IMR-90 (cell line): ENCODE results near the gene HS3ST5. TPM values are rescaled to one million over a fixed set of nuclear protein-coding genes. Genes with fewer than 3 reads are reported as not detected.

Experiments
- ATAC-seq: fragments of 200-7000 bp; cut with Tn5 transposase; 2 replicates; pipeline ENCODE4 v1.9.1; 2020; ENCODE audit warnings: low read depth, mild to moderate bottlenecking, moderate library complexity
- BruUV-seq: library from RNA; stranded (reverse); fragments of 400-500 nt; replicated peaks from 2 replicates; lab custom pipeline; 2021; lab: Mats Ljungman, UMichigan
- CTCF ChIA-PET: fragments of 300-600 bp; formaldehyde crosslinking; extraction: SDS; loops from one replicate; lab custom pipeline; 2021; ENCODE audit warnings: antibody characterized with exemption; lab: Yijun Ruan, JAX
- POLR2A ChIA-PET: fragments of 300-600 bp; sonication (Branson Sonifier 250); formaldehyde crosslinking; loops from one replicate; lab custom pipeline; 2022; ENCODE audit warnings: antibody characterized with exemption; ENCODE audit not compliant: unreplicated experiment; lab: Charles Lee
- DNase-seq: peaks from one replicate; pipeline ENCODE4 v3.0.0; 2013
- H2AFZ ChIP-seq: replicated peaks from 2 replicates; pipeline ENCODE3; 2013; ENCODE audit warnings: low read length, mild to moderate bottlenecking; ENCODE audit not compliant: poor library complexity
- H2AK5ac ChIP-seq: 2 replicates; pipeline ENCODE4 v1.6.1; 2013; ENCODE audit warnings: low read depth, low read length, inconsistent platforms
- H2AK9ac ChIP-seq: replicated peaks from 2 replicates; pipeline ENCODE3; 2013; ENCODE audit warnings: mild to moderate bottlenecking, low read depth, low read length, moderate library complexity; ENCODE audit not compliant: poor library complexity
- H2BK120ac ChIP-seq: 2 replicates; pipeline ENCODE4 v1.6.1; 2013; ENCODE audit warnings: low read depth, low read length, inconsistent platforms
- H2BK15ac ChIP-seq: 3 replicates; pipeline ENCODE4 v1.6.1; 2013; ENCODE audit warnings: low read depth, low read length, inconsistent platforms
- H2BK20ac ChIP-seq: 2 replicates; pipeline ENCODE4 v1.6.1; 2013; ENCODE audit warnings: low read depth, mild to moderate bottlenecking, inconsistent platforms, low read length, moderate library complexity
- H2BK5ac ChIP-seq: 2 replicates; pipeline ENCODE4 v1.6.1; 2013; ENCODE audit warnings: mild to moderate bottlenecking, low read depth, low read length, inconsistent platforms; ENCODE audit not compliant: poor library complexity, severe bottlenecking
- H3K14ac ChIP-seq: replicated peaks from 2 replicates; pipeline ENCODE4 v1.6.1; 2013; ENCODE audit warnings: low read depth, low read length, inconsistent platforms
- H3K18ac ChIP-seq: 2 replicates; pipeline ENCODE4 v1.6.1; 2013; ENCODE audit warnings: low read depth, low read length, control low read depth
- H3K23ac ChIP-seq: 2 replicates; pipeline ENCODE4 v1.6.1; 2013; ENCODE audit warnings: low read depth, low read length, inconsistent platforms
- H3K27ac ChIP-seq: 2 replicates; pipeline ENCODE4 v1.5.1; 2013; ENCODE audit warnings: mild to moderate bottlenecking, control low read depth, low read length; ENCODE audit not compliant: insufficient read depth
- H3K27me3 ChIP-seq: 2 replicates; pipeline ENCODE4 v1.6.1; 2013; ENCODE audit warnings: low read length; ENCODE audit not compliant: control insufficient read depth, insufficient read depth
- H3K36me3 ChIP-seq: 2 replicates; pipeline ENCODE4 v1.6.1; 2013; ENCODE audit warnings: low read length, mixed read lengths; ENCODE audit not compliant: control insufficient read depth, insufficient read depth
- H3K4ac ChIP-seq: 2 replicates; pipeline ENCODE4 v1.6.1; 2013; ENCODE audit warnings: low read depth, low read length, inconsistent platforms
- H3K4me1 ChIP-seq: 2 replicates; pipeline ENCODE4 v1.6.1; 2013; ENCODE audit warnings: low read length, mixed read lengths; ENCODE audit not compliant: control insufficient read depth, insufficient read depth
- H3K4me2 ChIP-seq: 2 replicates; pipeline ENCODE4 v1.6.1; 2013; ENCODE audit warnings: low read depth, mild to moderate bottlenecking, control low read depth, low read length, moderate library complexity
- H3K4me3 ChIP-seq: 2 replicates; pipeline ENCODE4 v1.5.1; 2013; ENCODE audit warnings: low read depth, mild to moderate bottlenecking, control low read depth, low read length, moderate library complexity; ENCODE audit not compliant: insufficient read depth
- H3K56ac ChIP-seq: 2 replicates; pipeline ENCODE4 v1.6.1; 2013; ENCODE audit warnings: low read length, inconsistent platforms; ENCODE audit not compliant: insufficient read depth; ENCODE audit errors: extremely low read depth
- H3K79me1 ChIP-seq, 2 experiments: 2 replicates each; pipeline ENCODE4 v1.6.1; 2013; ENCODE audit warnings: low read length in 2 of 2, inconsistent platforms in 1 of 2, low read depth in 1 of 2
- H3K9ac ChIP-seq: 2 replicates; pipeline ENCODE4 v1.6.1; 2013; ENCODE audit warnings: low read depth, low read length, control low read depth
- H3K9me1 ChIP-seq: 2 replicates; pipeline ENCODE4 v1.6.1; 2013; ENCODE audit warnings: low read length, inconsistent platforms; ENCODE audit not compliant: insufficient read depth
- H3K9me3 ChIP-seq: 2 replicates; pipeline ENCODE4 v1.6.1; 2013; ENCODE audit warnings: low read length; ENCODE audit not compliant: control insufficient read depth, insufficient read depth
- H4K20me1 ChIP-seq: 2 replicates; pipeline ENCODE4 v1.6.1; 2013; ENCODE audit warnings: low read length, inconsistent platforms; ENCODE audit not compliant: insufficient read depth
- H4K5ac ChIP-seq: 2 replicates; pipeline ENCODE4 v1.6.1; 2013; ENCODE audit warnings: mild to moderate bottlenecking, low read depth, low read length, control low read depth
- H4K8ac ChIP-seq, 2 experiments: 2 replicates each; pipeline ENCODE4 v1.6.1; 2013; ENCODE audit warnings: low read depth in 2 of 2, low read length in 2 of 2, control low read depth in 1 of 2, inconsistent platforms in 1 of 2
- H4K91ac ChIP-seq: 2 replicates; pipeline ENCODE4 v1.6.1; 2013; ENCODE audit warnings: low read depth, low read length, inconsistent platforms; ENCODE audit not compliant: insufficient read depth
- CHD1 ChIP-seq: IDR thresholded peaks from 2 replicates; pipeline ENCODE4 v1.6.1; 2012; ENCODE audit warnings: low read depth, low read length, improper control_type of control experiment
- FOS ChIP-seq: fragments of 150-350 bp; IDR thresholded peaks from 2 replicates; pipeline ENCODE4 v1.6.1; 2016; ENCODE audit warnings: low read depth, low read length
- RAD21 ChIP-seq: IDR thresholded peaks from 2 replicates; pipeline ENCODE4 v1.6.1; 2012; ENCODE audit warnings: low read length, improper control_type of control experiment
- SMC3 ChIP-seq: fragments of 150-350 bp; IDR thresholded peaks from 2 replicates; pipeline ENCODE4 v1.6.1; 2016; ENCODE audit warnings: low read depth, mild to moderate bottlenecking, antibody characterized with exemption, low read length, moderate library complexity
- dilution Hi-C: fragments of 300-500 bp; cut with HindIII; formaldehyde crosslinking; loops from one replicate; pipeline ENCODE4 v1.14.3; 2018; ENCODE audit warnings: low sequenced_read_pairs; ENCODE audit not compliant: unreplicated experiment
- in situ Hi-C: fragments of 300-500 bp; cut with MboI; formaldehyde crosslinking; loops from 3 replicates; pipeline ENCODE4 v1.14.3; 2019; ENCODE audit warnings: low sequenced_read_pairs, inconsistent platforms, mixed read lengths
- intact Hi-C: fragments of 100-400 bp; cut with micrococcal nuclease; formaldehyde crosslinking; loops from 2 replicates; pipeline ENCODE4 v1.10.0; 2022
- polyA plus RNA-seq, 3 experiments: library from polyadenylated mRNA; depleted of rRNA; stranded (reverse); fragments of >200 nt; gene quantifications; 2 replicates each; pipeline ENCODE4 v1.2.3, GENCODE V29; 2012; ENCODE audit warnings: low replicate concordance in 1 of 3
- total RNA-seq: library from RNA; depleted of rRNA; stranded (reverse); fragments of >200 nt; gene quantifications from 2 replicates; pipeline ENCODE4 v1.2.3, GENCODE V29; 2012
- TF ChIP-seq, protein P1 (sequence below): fragments of 150-350 bp; IDR thresholded peaks from 2 replicates; pipeline ENCODE4 v1.6.1; 2016; ENCODE audit warnings: low read depth, mild to moderate bottlenecking, low read length, moderate library complexity, borderline replicate concordance
- TF ChIP-seq, protein P2 (sequence below): conservative IDR thresholded peaks from 2 replicates; pipeline ENCODE4 v1.5.1; 2012; ENCODE audit warnings: mild to moderate bottlenecking, low read depth, low read length, improper control_type of control experiment

HS3ST5 gene
- total and polyA plus RNA-seq, 2 of the 4 experiments (the other 2 are of a cell fraction), result not detected

DNA sequence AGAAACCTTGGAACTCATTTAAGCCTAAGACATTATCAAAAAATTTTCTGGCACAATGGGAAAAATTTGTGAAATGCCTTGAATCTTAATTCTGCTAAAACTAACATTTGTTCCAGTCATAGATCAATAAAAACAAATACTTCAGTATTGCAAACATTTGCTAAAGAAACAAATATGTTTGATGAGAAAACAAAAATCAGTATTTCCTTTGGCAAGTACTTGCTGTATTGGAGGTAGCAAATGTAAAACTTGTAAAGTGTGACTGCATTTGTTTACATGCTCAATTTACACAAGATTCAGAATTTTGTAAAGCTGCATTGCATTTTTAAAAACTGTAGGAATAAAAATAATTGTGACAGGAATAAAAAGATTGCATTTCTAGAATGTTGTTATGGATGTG, 183.1 kb downstream of the HS3ST5 start:
- H4K8ac ChIP-seq, result no peak overlapping the region
- TF ChIP-seq RAD21 (no peak), SMC3 (no peak), CHD1 (no peak), FOS (no peak)
- TF ChIP-seq, protein P1, sequence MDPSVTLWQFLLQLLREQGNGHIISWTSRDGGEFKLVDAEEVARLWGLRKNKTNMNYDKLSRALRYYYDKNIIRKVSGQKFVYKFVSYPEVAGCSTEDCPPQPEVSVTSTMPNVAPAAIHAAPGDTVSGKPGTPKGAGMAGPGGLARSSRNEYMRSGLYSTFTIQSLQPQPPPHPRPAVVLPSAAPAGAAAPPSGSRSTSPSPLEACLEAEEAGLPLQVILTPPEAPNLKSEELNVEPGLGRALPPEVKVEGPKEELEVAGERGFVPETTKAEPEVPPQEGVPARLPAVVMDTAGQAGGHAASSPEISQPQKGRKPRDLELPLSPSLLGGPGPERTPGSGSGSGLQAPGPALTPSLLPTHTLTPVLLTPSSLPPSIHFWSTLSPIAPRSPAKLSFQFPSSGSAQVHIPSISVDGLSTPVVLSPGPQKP, result no peak
- TF ChIP-seq, protein P2, sequence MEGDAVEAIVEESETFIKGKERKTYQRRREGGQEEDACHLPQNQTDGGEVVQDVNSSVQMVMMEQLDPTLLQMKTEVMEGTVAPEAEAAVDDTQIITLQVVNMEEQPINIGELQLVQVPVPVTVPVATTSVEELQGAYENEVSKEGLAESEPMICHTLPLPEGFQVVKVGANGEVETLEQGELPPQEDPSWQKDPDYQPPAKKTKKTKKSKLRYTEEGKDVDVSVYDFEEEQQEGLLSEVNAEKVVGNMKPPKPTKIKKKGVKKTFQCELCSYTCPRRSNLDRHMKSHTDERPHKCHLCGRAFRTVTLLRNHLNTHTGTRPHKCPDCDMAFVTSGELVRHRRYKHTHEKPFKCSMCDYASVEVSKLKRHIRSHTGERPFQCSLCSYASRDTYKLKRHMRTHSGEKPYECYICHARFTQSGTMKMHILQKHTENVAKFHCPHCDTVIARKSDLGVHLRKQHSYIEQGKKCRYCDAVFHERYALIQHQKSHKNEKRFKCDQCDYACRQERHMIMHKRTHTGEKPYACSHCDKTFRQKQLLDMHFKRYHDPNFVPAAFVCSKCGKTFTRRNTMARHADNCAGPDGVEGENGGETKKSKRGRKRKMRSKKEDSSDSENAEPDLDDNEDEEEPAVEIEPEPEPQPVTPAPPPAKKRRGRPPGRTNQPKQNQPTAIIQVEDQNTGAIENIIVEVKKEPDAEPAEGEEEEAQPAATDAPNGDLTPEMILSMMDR, result no peak
- H3K9ac ChIP-seq, result no peak overlapping the region
- no peaks in the 10 kb centered on the region for H3K9me3 ChIP-seq
- dilution Hi-C loops (no loop called here), intact Hi-C loops (no loop called here), in situ Hi-C loops (no loop called here)
- no peak overlapping the region for H3K4ac ChIP-seq
- H2BK120ac ChIP-seq, result no peak overlapping the region
- DNase-seq (no peak), ATAC-seq (no peak)
- no peak overlapping the region for H2BK15ac ChIP-seq
- no peak overlapping the region for H3K18ac ChIP-seq
- no peak overlapping the region for H2AK5ac ChIP-seq
- H4K5ac ChIP-seq, result no peak overlapping the region
- no peak overlapping the region for H3K27ac ChIP-seq
- H3K4me2 ChIP-seq, result no peak overlapping the region
- H3K14ac ChIP-seq, result no peak overlapping the region
- no peaks in the 10 kb centered on the region; the same call in 1 of the 2 replicates for H3K9me1 ChIP-seq
- no peaks in the 10 kb centered on the region; the same call in none of the 2 replicates for H3K27me3 ChIP-seq
- no peak overlapping the region for H2AFZ ChIP-seq
- no peaks in the 10 kb centered on the region for H3K36me3 ChIP-seq
- H3K4me3 ChIP-seq, result no peak overlapping the region
- CTCF ChIA-PET, result no interaction called here
- no peaks in the 10 kb centered on the region for H3K4me1 ChIP-seq
- H2AK9ac ChIP-seq, result no peak overlapping the region
- no peak overlapping the region for H3K23ac ChIP-seq
- no peak overlapping the region for H2BK5ac ChIP-seq
- H3K56ac ChIP-seq, result no peak overlapping the region
- no peak overlapping the region for H4K91ac ChIP-seq
- POLR2A ChIA-PET, result no interaction called here
- no peaks in the 10 kb centered on the region for H4K20me1 ChIP-seq
- H2BK20ac ChIP-seq, result no peak overlapping the region
- no TSS peak for BruUV-seq
- no peaks in the 10 kb centered on the region for H3K79me1 ChIP-seq
